H9 (cell line): ENCODE results near the gene MRAS. TPM values are rescaled to one million over a fixed set of nuclear protein-coding genes. Genes with fewer than 3 reads are reported as not detected.

Experiments used
- DNase-seq: peaks from one replicate; pipeline ENCODE4 v3.0.0-alpha.2; 2017
- H2AFZ ChIP-seq: one replicate; pipeline ENCODE4 v1.6.1; 2013; ENCODE audit warnings: mild to moderate bottlenecking, low read length, control low read depth, moderate library complexity
- H2AK5ac ChIP-seq: 2 replicates; pipeline ENCODE4 v1.6.1; 2013; ENCODE audit warnings: low read length, control low read depth, mixed read lengths; ENCODE audit not compliant: insufficient read length
- H2BK120ac ChIP-seq: one replicate; pipeline ENCODE4 v1.6.1; 2013; ENCODE audit warnings: low read depth, mild to moderate bottlenecking, low read length, control low read depth, inconsistent platforms; ENCODE audit not compliant: poor library complexity, severe bottlenecking
- H2BK12ac ChIP-seq: 2 replicates; pipeline ENCODE4 v1.6.1; 2013; ENCODE audit warnings: low read length, control low read depth, mixed read lengths, low read depth; ENCODE audit not compliant: insufficient read length
- H2BK15ac ChIP-seq: 2 replicates; pipeline ENCODE4 v1.6.1; 2013; ENCODE audit warnings: low read depth, low read length, control low read depth
- H2BK20ac ChIP-seq: one replicate; pipeline ENCODE4 v1.6.1; 2013; ENCODE audit warnings: low read depth, mild to moderate bottlenecking, low read length, control low read depth, inconsistent platforms; ENCODE audit not compliant: poor library complexity, severe bottlenecking
- H2BK5ac ChIP-seq: 2 replicates; pipeline ENCODE4 v1.6.1; 2013; ENCODE audit warnings: low read length, control low read depth, mixed read lengths; ENCODE audit not compliant: insufficient read length
- H3K14ac ChIP-seq: 2 replicates; pipeline ENCODE4 v1.6.1; 2013; ENCODE audit warnings: low read length, control low read depth; ENCODE audit not compliant: insufficient read depth
- H3K18ac ChIP-seq: 2 replicates; pipeline ENCODE4 v1.6.1; 2013; ENCODE audit warnings: low read depth, mild to moderate bottlenecking, mixed read lengths, low read length, control low read depth; ENCODE audit not compliant: insufficient read length
- H3K23ac ChIP-seq: 2 replicates; pipeline ENCODE4 v1.6.1; 2013; ENCODE audit warnings: low read length, control low read depth, mixed read lengths, low read depth; ENCODE audit not compliant: insufficient read length
- H3K23me2 ChIP-seq: 2 replicates; pipeline ENCODE4 v1.6.1; 2013; ENCODE audit warnings: low read depth, mild to moderate bottlenecking, mixed read lengths, low read length, control low read depth; ENCODE audit not compliant: insufficient read length, poor library complexity, severe bottlenecking
- H3K27ac ChIP-seq: 2 replicates; pipeline ENCODE4 v1.5.1; 2013; ENCODE audit warnings: low read length, control low read depth, mixed read lengths, low read depth; ENCODE audit not compliant: insufficient read length
- H3K27me3 ChIP-seq: 2 replicates; pipeline ENCODE4 v1.6.1; 2013; ENCODE audit warnings: low read length, control low read depth, inconsistent platforms; ENCODE audit not compliant: insufficient read depth
- H3K4ac ChIP-seq: 2 replicates; pipeline ENCODE4 v1.6.1; 2013; ENCODE audit warnings: low read depth, mild to moderate bottlenecking, control low read depth, inconsistent platforms, low read length, moderate library complexity
- H3K4me1 ChIP-seq: 2 replicates; pipeline ENCODE4 v1.6.1; 2013; ENCODE audit warnings: low read length, control low read depth, inconsistent platforms; ENCODE audit not compliant: insufficient read depth
- H3K4me2 ChIP-seq: 2 replicates; pipeline ENCODE4 v1.6.1; 2013; ENCODE audit warnings: low read length, control low read depth, mixed read lengths; ENCODE audit not compliant: insufficient read length, insufficient read depth
- H3K56ac ChIP-seq: 2 replicates; pipeline ENCODE4 v1.6.1; 2013; ENCODE audit warnings: low read depth, mild to moderate bottlenecking, mixed read lengths, low read length, control low read depth; ENCODE audit not compliant: insufficient read length
- H3K79me1 ChIP-seq: 2 replicates; pipeline ENCODE4 v1.6.1; 2013; ENCODE audit warnings: low read depth, mild to moderate bottlenecking, moderate library complexity, low read length, control low read depth, inconsistent platforms; ENCODE audit not compliant: insufficient read depth, poor library complexity, severe bottlenecking
- H3K79me2 ChIP-seq: 2 replicates; pipeline ENCODE4 v1.6.1; 2013; ENCODE audit warnings: low read length, control low read depth, inconsistent platforms; ENCODE audit not compliant: insufficient read depth
- H3K9ac ChIP-seq: 2 replicates; pipeline ENCODE4 v1.6.1; 2013; ENCODE audit warnings: low read length, control low read depth, mixed read lengths; ENCODE audit not compliant: insufficient read length; ENCODE audit errors: extremely low read depth
- H3K9me3 ChIP-seq: one replicate; pipeline ENCODE4 v1.6.1; 2013; ENCODE audit warnings: low read depth, low read length, inconsistent platforms; ENCODE audit not compliant: control insufficient read depth
- H3T11ph ChIP-seq: one replicate; pipeline ENCODE4 v1.6.1; 2013; ENCODE audit warnings: mild to moderate bottlenecking, low read length, control low read depth, inconsistent platforms
- H4K20me1 ChIP-seq: one replicate; pipeline ENCODE4 v1.6.1; 2013; ENCODE audit not compliant: control insufficient read depth, insufficient read length, insufficient read depth
- H4K5ac ChIP-seq: 2 replicates; pipeline ENCODE4 v1.6.1; 2013; ENCODE audit warnings: low read depth, mild to moderate bottlenecking, mixed read lengths, low read length, control low read depth; ENCODE audit not compliant: insufficient read length
- H4K8ac ChIP-seq: replicated peaks from 2 replicates; pipeline ENCODE4 v1.6.1; 2013; ENCODE audit warnings: low read length, control low read depth, mixed read lengths, low read depth; ENCODE audit not compliant: insufficient read length
- H4K91ac ChIP-seq: 2 replicates; pipeline ENCODE4 v1.6.1; 2013; ENCODE audit warnings: low read depth, mild to moderate bottlenecking, moderate library complexity, mixed read lengths, low read length, control low read depth; ENCODE audit not compliant: insufficient read length
- H3K27ac Mint-ChIP-seq, 3 experiments: 2 replicates in 2 of 3; 3 replicates in 1 of 3; pipeline ENCODE4 v1.8.0; 2020 to 2021; ENCODE audit warnings: mixed read lengths in 3 of 3, mild to moderate bottlenecking in 1 of 3, moderate library complexity in 1 of 3
- H3K27me3 Mint-ChIP-seq: 2 replicates; pipeline ENCODE4 v1.8.0; 2021; ENCODE audit warnings: low read depth, mild to moderate bottlenecking, moderate library complexity, mixed read lengths
- H3K36me3 Mint-ChIP-seq, 3 experiments: 2 replicates in 2 of 3; 3 replicates in 1 of 3; pipeline ENCODE4 v1.8.0; 2020 to 2021; ENCODE audit warnings: low read depth in 3 of 3, mixed read lengths in 3 of 3; ENCODE audit not compliant: insufficient read depth in 1 of 3
- H3K4me1 Mint-ChIP-seq, 2 experiments: 2 replicates each; pipeline ENCODE4 v1.8.0; 2020; ENCODE audit warnings: mixed read lengths in 2 of 2
- H3K4me3 Mint-ChIP-seq, 2 experiments: 2 replicates in 1 of 2; 3 replicates in 1 of 2; pipeline ENCODE4 v1.8.0; 2020 to 2021; ENCODE audit warnings: mild to moderate bottlenecking in 2 of 2, mixed read lengths in 2 of 2, moderate library complexity in 1 of 2
- H3K9me3 Mint-ChIP-seq, 2 experiments: 2 replicates in 1 of 2; 3 replicates in 1 of 2; pipeline ENCODE4 v1.8.0; 2020; ENCODE audit warnings: mild to moderate bottlenecking in 2 of 2, mixed read lengths in 2 of 2, moderate library complexity in 1 of 2
- WGBS: extraction: QIAGEN DNeasy Blood & Tissue Kit; methylation state at CpG from one replicate; pipeline ENCODE4 v1.1.7; 2013; ENCODE audit warnings: missing lambda C conversion rate, low lambda C conversion rate, mixed read lengths; ENCODE audit not compliant: insufficient read length; ENCODE audit errors: extremely low coverage; 5-methylcytosine and 5-hydroxymethylcytosine counted together
- total RNA-seq: library from RNA; stranded (reverse); gene quantifications from 2 replicates; pipeline ENCODE4 v1.2.1, GENCODE V29; 2021
- TF ChIP-seq, protein P1 (sequence below): fragments of 200-600 bp; sonication (generic); conservative IDR thresholded peaks from 3 replicates; pipeline ENCODE4 v1.8.0; 2021; ENCODE audit warnings: antibody characterized with exemption, mild to moderate bottlenecking

MRAS gene
- total RNA-seq, 1 experiment from 2014 or later: 10.9 TPM

- Histone ChIP-seq H4K8ac (no peak overlapping the region), H2BK120ac (no peak overlapping the region), H2AFZ (no peak overlapping the region), H3K23me2 (no peaks in the 10 kb centered on the region), H3K79me1 (no peaks in the 10 kb centered on the region), H3K56ac (no peak overlapping the region), H3K23ac (no peak overlapping the region), H2BK5ac (no peak overlapping the region), H4K5ac (no peak overlapping the region), H2BK12ac (no peak overlapping the region), H3K4me1 (no peaks in the 10 kb centered on the region), H4K20me1 (no peaks in the 10 kb centered on the region), H3K14ac (no peak overlapping the region), H3K9ac (no peak overlapping the region), H3K9me3 (no peaks in the 10 kb centered on the region), H3K27me3 (no peaks in the 10 kb centered on the region), H3K18ac (no peak overlapping the region), H3K4me2 (no peak overlapping the region), H2BK15ac (no peak overlapping the region), H3T11ph (no peak overlapping the region), H3K27ac (no peak overlapping the region), H3K4ac (no peak overlapping the region), H4K91ac (no peak overlapping the region), H2AK5ac (no peak overlapping the region), H3K79me2 (no peaks in the 10 kb centered on the region), H2BK20ac (no peak overlapping the region)
- peaks cover 3 to 18% (median 7%) of the 10 kb centered on the region in 3 experiments; a peak in 6 of 7 replicates for H3K36me3 Mint-ChIP-seq
- peaks cover 0 to 3% of the 10 kb centered on the region in 2 experiments; a peak in 1 of 5 replicates for H3K9me3 Mint-ChIP-seq
- WGBS: no CpG with 5 or more reads among the region's 4 CpGs
- DNase-seq: no peak
- H3K27me3 Mint-ChIP-seq: no peaks in the 10 kb centered on the region
- peaks cover 6 to 10% of the 10 kb centered on the region in 2 experiments; a peak in 3 of 4 replicates for H3K4me1 Mint-ChIP-seq
- H3K27ac Mint-ChIP-seq: no peak overlapping the region
- H3K4me3 Mint-ChIP-seq: no peak overlapping the region
- TF ChIP-seq, protein P1, sequence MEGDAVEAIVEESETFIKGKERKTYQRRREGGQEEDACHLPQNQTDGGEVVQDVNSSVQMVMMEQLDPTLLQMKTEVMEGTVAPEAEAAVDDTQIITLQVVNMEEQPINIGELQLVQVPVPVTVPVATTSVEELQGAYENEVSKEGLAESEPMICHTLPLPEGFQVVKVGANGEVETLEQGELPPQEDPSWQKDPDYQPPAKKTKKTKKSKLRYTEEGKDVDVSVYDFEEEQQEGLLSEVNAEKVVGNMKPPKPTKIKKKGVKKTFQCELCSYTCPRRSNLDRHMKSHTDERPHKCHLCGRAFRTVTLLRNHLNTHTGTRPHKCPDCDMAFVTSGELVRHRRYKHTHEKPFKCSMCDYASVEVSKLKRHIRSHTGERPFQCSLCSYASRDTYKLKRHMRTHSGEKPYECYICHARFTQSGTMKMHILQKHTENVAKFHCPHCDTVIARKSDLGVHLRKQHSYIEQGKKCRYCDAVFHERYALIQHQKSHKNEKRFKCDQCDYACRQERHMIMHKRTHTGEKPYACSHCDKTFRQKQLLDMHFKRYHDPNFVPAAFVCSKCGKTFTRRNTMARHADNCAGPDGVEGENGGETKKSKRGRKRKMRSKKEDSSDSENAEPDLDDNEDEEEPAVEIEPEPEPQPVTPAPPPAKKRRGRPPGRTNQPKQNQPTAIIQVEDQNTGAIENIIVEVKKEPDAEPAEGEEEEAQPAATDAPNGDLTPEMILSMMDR: no peak
Observed at GRCh38 chr3:138375447-138375846, 27.1 kb downstream of the MRAS start.
